Measurements from ENCODE around the gene ZNF225. TPM values are rescaled to one million over a fixed set of nuclear protein-coding genes. Genes with fewer than 3 reads are reported as not detected.

ZNF225 gene
- total and polyA plus RNA-seq, 9 of the 15 experiments (the other 6 are each of a cell fraction or from before 2014, with no cell fraction given) = 1.4 to 4.2 (median 2.2) TPM

DNA sequence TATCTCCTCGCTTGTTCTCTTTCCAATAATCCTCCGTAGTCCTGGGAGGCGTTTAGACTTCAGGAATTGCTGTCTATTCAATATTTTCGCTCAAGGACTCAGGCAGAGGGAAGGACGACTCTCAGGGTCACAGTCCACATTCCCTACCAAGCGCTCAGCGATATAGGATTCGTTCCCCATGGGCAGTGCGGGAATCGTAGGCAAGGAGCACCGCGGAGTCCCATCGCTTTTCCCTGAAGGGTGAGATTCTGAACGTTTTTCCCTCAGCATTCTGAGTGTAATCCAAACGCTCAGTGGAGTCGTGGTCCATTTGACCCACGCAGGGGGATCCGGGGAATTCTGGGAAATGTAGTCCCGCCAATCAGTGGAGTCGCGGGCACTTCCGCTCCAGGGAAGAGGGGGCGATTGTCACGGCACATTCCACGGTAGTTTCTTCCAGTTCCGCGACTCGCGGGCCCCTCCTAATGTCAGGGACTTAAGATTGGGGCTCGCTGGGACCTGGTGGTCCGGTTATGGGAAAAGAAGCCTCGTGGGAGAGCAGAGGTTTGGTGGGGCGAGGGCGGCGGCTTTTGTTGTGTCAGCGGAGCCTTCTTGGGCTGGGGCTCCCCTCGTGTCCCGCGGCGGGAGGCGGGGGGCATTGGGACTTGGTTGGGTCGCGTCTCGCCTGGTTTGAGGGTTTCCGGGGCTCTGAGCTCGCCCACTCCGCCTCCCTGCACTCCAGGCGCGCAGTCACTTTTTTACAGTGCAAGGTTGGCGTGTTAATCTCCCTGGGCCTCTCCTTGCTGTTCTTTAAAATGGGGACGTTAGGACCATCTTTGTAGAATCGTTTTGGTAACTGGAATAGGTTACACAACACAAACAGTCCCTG is 28.2 kb downstream of the ZNF225 start, which contains the start of gene ZNF234 (continued):
- TF ChIP-seq, protein P1, sequence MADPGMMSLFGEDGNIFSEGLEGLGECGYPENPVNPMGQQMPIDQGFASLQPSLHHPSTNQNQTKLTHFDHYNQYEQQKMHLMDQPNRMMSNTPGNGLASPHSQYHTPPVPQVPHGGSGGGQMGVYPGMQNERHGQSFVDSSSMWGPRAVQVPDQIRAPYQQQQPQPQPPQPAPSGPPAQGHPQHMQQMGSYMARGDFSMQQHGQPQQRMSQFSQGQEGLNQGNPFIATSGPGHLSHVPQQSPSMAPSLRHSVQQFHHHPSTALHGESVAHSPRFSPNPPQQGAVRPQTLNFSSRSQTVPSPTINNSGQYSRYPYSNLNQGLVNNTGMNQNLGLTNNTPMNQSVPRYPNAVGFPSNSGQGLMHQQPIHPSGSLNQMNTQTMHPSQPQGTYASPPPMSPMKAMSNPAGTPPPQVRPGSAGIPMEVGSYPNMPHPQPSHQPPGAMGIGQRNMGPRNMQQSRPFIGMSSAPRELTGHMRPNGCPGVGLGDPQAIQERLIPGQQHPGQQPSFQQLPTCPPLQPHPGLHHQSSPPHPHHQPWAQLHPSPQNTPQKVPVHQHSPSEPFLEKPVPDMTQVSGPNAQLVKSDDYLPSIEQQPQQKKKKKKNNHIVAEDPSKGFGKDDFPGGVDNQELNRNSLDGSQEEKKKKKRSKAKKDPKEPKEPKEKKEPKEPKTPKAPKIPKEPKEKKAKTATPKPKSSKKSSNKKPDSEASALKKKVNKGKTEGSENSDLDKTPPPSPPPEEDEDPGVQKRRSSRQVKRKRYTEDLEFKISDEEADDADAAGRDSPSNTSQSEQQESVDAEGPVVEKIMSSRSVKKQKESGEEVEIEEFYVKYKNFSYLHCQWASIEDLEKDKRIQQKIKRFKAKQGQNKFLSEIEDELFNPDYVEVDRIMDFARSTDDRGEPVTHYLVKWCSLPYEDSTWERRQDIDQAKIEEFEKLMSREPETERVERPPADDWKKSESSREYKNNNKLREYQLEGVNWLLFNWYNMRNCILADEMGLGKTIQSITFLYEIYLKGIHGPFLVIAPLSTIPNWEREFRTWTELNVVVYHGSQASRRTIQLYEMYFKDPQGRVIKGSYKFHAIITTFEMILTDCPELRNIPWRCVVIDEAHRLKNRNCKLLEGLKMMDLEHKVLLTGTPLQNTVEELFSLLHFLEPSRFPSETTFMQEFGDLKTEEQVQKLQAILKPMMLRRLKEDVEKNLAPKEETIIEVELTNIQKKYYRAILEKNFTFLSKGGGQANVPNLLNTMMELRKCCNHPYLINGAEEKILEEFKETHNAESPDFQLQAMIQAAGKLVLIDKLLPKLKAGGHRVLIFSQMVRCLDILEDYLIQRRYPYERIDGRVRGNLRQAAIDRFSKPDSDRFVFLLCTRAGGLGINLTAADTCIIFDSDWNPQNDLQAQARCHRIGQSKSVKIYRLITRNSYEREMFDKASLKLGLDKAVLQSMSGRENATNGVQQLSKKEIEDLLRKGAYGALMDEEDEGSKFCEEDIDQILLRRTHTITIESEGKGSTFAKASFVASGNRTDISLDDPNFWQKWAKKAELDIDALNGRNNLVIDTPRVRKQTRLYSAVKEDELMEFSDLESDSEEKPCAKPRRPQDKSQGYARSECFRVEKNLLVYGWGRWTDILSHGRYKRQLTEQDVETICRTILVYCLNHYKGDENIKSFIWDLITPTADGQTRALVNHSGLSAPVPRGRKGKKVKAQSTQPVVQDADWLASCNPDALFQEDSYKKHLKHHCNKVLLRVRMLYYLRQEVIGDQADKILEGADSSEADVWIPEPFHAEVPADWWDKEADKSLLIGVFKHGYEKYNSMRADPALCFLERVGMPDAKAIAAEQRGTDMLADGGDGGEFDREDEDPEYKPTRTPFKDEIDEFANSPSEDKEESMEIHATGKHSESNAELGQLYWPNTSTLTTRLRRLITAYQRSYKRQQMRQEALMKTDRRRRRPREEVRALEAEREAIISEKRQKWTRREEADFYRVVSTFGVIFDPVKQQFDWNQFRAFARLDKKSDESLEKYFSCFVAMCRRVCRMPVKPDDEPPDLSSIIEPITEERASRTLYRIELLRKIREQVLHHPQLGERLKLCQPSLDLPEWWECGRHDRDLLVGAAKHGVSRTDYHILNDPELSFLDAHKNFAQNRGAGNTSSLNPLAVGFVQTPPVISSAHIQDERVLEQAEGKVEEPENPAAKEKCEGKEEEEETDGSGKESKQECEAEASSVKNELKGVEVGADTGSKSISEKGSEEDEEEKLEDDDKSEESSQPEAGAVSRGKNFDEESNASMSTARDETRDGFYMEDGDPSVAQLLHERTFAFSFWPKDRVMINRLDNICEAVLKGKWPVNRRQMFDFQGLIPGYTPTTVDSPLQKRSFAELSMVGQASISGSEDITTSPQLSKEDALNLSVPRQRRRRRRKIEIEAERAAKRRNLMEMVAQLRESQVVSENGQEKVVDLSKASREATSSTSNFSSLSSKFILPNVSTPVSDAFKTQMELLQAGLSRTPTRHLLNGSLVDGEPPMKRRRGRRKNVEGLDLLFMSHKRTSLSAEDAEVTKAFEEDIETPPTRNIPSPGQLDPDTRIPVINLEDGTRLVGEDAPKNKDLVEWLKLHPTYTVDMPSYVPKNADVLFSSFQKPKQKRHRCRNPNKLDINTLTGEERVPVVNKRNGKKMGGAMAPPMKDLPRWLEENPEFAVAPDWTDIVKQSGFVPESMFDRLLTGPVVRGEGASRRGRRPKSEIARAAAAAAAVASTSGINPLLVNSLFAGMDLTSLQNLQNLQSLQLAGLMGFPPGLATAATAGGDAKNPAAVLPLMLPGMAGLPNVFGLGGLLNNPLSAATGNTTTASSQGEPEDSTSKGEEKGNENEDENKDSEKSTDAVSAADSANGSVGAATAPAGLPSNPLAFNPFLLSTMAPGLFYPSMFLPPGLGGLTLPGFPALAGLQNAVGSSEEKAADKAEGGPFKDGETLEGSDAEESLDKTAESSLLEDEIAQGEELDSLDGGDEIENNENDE (IDR thresholded peaks at IDR 0.05; ENCODE audit: low read depth, low read length) = no peak
- no peak for TF ChIP-seq FUS (optimal IDR thresholded peaks at IDR 0.05; ENCODE audit: low read depth, low read length)
- TF ChIP-seq, protein P2, sequence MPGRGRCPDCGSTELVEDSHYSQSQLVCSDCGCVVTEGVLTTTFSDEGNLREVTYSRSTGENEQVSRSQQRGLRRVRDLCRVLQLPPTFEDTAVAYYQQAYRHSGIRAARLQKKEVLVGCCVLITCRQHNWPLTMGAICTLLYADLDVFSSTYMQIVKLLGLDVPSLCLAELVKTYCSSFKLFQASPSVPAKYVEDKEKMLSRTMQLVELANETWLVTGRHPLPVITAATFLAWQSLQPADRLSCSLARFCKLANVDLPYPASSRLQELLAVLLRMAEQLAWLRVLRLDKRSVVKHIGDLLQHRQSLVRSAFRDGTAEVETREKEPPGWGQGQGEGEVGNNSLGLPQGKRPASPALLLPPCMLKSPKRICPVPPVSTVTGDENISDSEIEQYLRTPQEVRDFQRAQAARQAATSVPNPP (IDR thresholded peaks at IDR 0.05; ENCODE audit: borderline replicate concordance, insufficient read depth, insufficient read length) = no peak
- TF ChIP-seq POU5F1 (IDR thresholded peaks at IDR 0.05; ENCODE audit: borderline replicate concordance, low read depth, low read length, partially characterized antibody) = no peak
- TF ChIP-seq, protein P3, sequence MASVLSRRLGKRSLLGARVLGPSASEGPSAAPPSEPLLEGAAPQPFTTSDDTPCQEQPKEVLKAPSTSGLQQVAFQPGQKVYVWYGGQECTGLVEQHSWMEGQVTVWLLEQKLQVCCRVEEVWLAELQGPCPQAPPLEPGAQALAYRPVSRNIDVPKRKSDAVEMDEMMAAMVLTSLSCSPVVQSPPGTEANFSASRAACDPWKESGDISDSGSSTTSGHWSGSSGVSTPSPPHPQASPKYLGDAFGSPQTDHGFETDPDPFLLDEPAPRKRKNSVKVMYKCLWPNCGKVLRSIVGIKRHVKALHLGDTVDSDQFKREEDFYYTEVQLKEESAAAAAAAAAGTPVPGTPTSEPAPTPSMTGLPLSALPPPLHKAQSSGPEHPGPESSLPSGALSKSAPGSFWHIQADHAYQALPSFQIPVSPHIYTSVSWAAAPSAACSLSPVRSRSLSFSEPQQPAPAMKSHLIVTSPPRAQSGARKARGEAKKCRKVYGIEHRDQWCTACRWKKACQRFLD (CRISPR knock-in tag; IDR thresholded peaks at IDR 0.05) = no peak
- no peak for TF ChIP-seq SNIP1 (IDR thresholded peaks at IDR 0.05; ENCODE audit: low read depth)
- TF ChIP-seq, protein P4, sequence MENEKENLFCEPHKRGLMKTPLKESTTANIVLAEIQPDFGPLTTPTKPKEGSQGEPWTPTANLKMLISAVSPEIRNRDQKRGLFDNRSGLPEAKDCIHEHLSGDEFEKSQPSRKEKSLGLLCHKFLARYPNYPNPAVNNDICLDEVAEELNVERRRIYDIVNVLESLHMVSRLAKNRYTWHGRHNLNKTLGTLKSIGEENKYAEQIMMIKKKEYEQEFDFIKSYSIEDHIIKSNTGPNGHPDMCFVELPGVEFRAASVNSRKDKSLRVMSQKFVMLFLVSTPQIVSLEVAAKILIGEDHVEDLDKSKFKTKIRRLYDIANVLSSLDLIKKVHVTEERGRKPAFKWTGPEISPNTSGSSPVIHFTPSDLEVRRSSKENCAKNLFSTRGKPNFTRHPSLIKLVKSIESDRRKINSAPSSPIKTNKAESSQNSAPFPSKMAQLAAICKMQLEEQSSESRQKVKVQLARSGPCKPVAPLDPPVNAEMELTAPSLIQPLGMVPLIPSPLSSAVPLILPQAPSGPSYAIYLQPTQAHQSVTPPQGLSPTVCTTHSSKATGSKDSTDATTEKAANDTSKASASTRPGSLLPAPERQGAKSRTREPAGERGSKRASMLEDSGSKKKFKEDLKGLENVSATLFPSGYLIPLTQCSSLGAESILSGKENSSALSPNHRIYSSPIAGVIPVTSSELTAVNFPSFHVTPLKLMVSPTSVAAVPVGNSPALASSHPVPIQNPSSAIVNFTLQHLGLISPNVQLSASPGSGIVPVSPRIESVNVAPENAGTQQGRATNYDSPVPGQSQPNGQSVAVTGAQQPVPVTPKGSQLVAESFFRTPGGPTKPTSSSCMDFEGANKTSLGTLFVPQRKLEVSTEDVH (IDR thresholded peaks at IDR 0.05; ENCODE audit: low read depth, partially characterized antibody) = no peak
- no peak for TF ChIP-seq ZNF445 (CRISPR knock-in tag; IDR thresholded peaks at IDR 0.05; ENCODE audit: low read depth)
- TF ChIP-seq GABPB2 (CRISPR knock-in tag; conservative IDR thresholded peaks at IDR 0.05) = no peak

Data from K562 (cell line).